Esophagus (tissue), 2 donors: ENCODE data around the gene WNT10A. TPM values are rescaled to one million over a fixed set of nuclear protein-coding genes. Genes with fewer than 3 reads are reported as not detected.

Experiments
- H3K27ac ChIP-seq, 2 donors: one replicate each; pipeline ENCODE4 v1.5.1; 2013; ENCODE audit warnings: low read depth in 2 of 2, mild to moderate bottlenecking in 2 of 2, inconsistent platforms in 1 of 2, low read length in 1 of 2, moderate library complexity in 1 of 2
- H3K27me3 ChIP-seq, 2 donors: one replicate each; pipeline ENCODE4 v1.6.1; 2013; ENCODE audit warnings: low read length in 2 of 2, control low read depth in 1 of 2, mild to moderate bottlenecking in 1 of 2; ENCODE audit not compliant: insufficient read depth in 2 of 2, control insufficient read depth in 1 of 2
- H3K36me3 ChIP-seq, 2 donors: one replicate each; pipeline ENCODE4 v1.6.1; 2013; ENCODE audit warnings: low read length in 1 of 2; ENCODE audit not compliant: control insufficient read depth in 2 of 2, insufficient read depth in 2 of 2
- H3K4me1 ChIP-seq, 2 donors: one replicate each; pipeline ENCODE4 v1.6.1; 2013; ENCODE audit warnings: low read length in 1 of 2; ENCODE audit not compliant: control insufficient read depth in 2 of 2, insufficient read depth in 2 of 2
- H3K4me3 ChIP-seq, 2 donors: one replicate each; pipeline ENCODE4 v1.5.1; 2013; ENCODE audit warnings: low read length in 2 of 2, mild to moderate bottlenecking in 2 of 2, low read depth in 1 of 2, moderate library complexity in 1 of 2
- H3K9me3 ChIP-seq, 2 donors: one replicate each; pipeline ENCODE4 v1.6.1; 2013; ENCODE audit warnings: mild to moderate bottlenecking in 2 of 2, low read depth in 1 of 2, low read length in 1 of 2, moderate library complexity in 1 of 2; ENCODE audit not compliant: control insufficient read depth in 2 of 2, insufficient read depth in 1 of 2
- WGBS, 2 donors: extraction: QIAGEN DNeasy Blood & Tissue Kit; methylation state at CpG; one replicate each; pipeline ENCODE4 v1.1.7; 2013; 5-methylcytosine and 5-hydroxymethylcytosine counted together
- polyA plus RNA-seq, 2 donors: library from polyadenylated mRNA; stranded (reverse); fragments of 200-250 nt; gene quantifications; one replicate each; pipeline ENCODE4 v1.2.3, GENCODE V29; 2013
- donor health status: healthy with polysubstance abuse.
- donor health status: Bipolar disorder and iron deficiency.

WNT10A gene
- polyA plus RNA-seq = 10 to 100 TPM in 1 of 2 donors, 1 to 10 TPM in 1; 9.6 to 13.7 TPM

GRCh38 chr2:218880102-218880858, at the start of gene WNT10A:
Gene WNT10A (plus strand): TSS chr2:218880852. CDS start chr2:218880996, 144 bp downstream.
- 1 to 2% methylated on average over 46 to 58 of the region's 58 CpGs for WGBS, 2 donors
- Histone ChIP-seq H3K4me1 (peaks cover 16 to 28% of the 10 kb centered on the region in 2 donors), H3K9me3 (no peaks in the 10 kb centered on the region), H3K27ac (peak within 1 kb of the TSS; percentile 71 to 82), H3K36me3 (no peaks in the 10 kb centered on the region), H3K4me3 (peak within 1 kb of the TSS; percentile 24 to 43), H3K27me3 (peaks cover 0 to 3% of the 10 kb centered on the region in 2 donors)

GRCh38 chr2:218831378-218831990, 49.2 kb upstream of the WNT10A start, which contains the start of gene PRKAG3:
Gene PRKAG3 (minus strand): TSS chr2:218831803.
- Histone ChIP-seq H3K9me3 (no peaks in the 10 kb centered on the region), H3K36me3 (no peaks in the 10 kb centered on the region), H3K4me3 (no peak within 1 kb of the TSS), H3K4me1 (peaks cover 7% of the 10 kb centered on the region in 2 donors), H3K27me3 (peaks cover 0 to 2% of the 10 kb centered on the region in 2 donors), H3K27ac (peak within 1 kb of the TSS in 1 of 2 donors; percentile 1)
- 72 to 74% methylated on average over 18 of the region's 18 CpGs for WGBS, 2 donors

GRCh38 chr2:218832081-218832480, 48.6 kb upstream of the WNT10A start:
- H3K27me3 ChIP-seq = peaks cover 0 to 2% of the 10 kb centered on the region in 2 donors

GRCh38 chr2:218832520-218832919, 48.1 kb upstream of the WNT10A start:
- peak overlapping the region in 1 of 2 donors; percentile 1 for H3K27ac ChIP-seq
- peaks cover 7% of the 10 kb centered on the region in 2 donors for H3K4me1 ChIP-seq
- H3K4me3 ChIP-seq = no peak overlapping the region
- H3K36me3 ChIP-seq = no peaks in the 10 kb centered on the region
- H3K9me3 ChIP-seq = no peaks in the 10 kb centered on the region
- WGBS, 2 donors = 70 to 75% methylated on average over 2 to 3 of the region's 3 CpGs
- H3K27me3 ChIP-seq = peaks cover 0 to 2% of the 10 kb centered on the region in 2 donors

More at GRCh38 chr2:218832081-218832480, 48.6 kb upstream of the WNT10A start:
- Histone ChIP-seq H3K27ac (peak overlapping the region in 1 of 2 donors; percentile 1), H3K4me1 (peaks cover 7% of the 10 kb centered on the region in 2 donors), H3K36me3 (no peaks in the 10 kb centered on the region), H3K9me3 (no peaks in the 10 kb centered on the region), H3K4me3 (no peak overlapping the region)
- 67 to 79% methylated on average over 3 of the region's 3 CpGs for WGBS, 2 donors

GRCh38 chr2:218833023-218833609, 47.5 kb upstream of the WNT10A start:
- no peaks in the 10 kb centered on the region for H3K9me3 ChIP-seq
- H3K27ac ChIP-seq = no peak overlapping the region
- WGBS, 2 donors = 73 to 77% methylated on average over 4 of the region's 4 CpGs
- H3K27me3 ChIP-seq = peaks cover 0 to 2% of the 10 kb centered on the region in 2 donors
- peaks cover 7% of the 10 kb centered on the region in 2 donors for H3K4me1 ChIP-seq
- no peaks in the 10 kb centered on the region for H3K36me3 ChIP-seq
- no peak overlapping the region for H3K4me3 ChIP-seq

- Histone ChIP-seq H3K27me3 (peaks cover 0 to 2% of the 10 kb centered on the region in 2 donors), H3K4me1 (peaks cover 7% of the 10 kb centered on the region in 2 donors), H3K27ac (no peak overlapping the region), H3K9me3 (no peaks in the 10 kb centered on the region), H3K4me3 (no peak overlapping the region), H3K36me3 (no peaks in the 10 kb centered on the region)
- 56 to 65% methylated on average over 4 of the region's 4 CpGs for WGBS, 2 donors
Measured at GRCh38 chr2:218834685-218835084, 46.0 kb upstream of the WNT10A start.

- WGBS, 2 donors = 77 to 91% methylated on average over 2 of the region's 2 CpGs
- Histone ChIP-seq H3K36me3 (no peaks in the 10 kb centered on the region), H3K4me1 (peaks cover 0 to 3% of the 10 kb centered on the region in 2 donors), H3K27ac (no peak overlapping the region), H3K27me3 (peaks cover 0 to 2% of the 10 kb centered on the region in 2 donors), H3K4me3 (no peak overlapping the region), H3K9me3 (no peaks in the 10 kb centered on the region)
Measured at GRCh38 chr2:218837495-218837894, 43.2 kb upstream of the WNT10A start.

- Histone ChIP-seq H3K4me3 (no peak overlapping the region), H3K27me3 (no peaks in the 10 kb centered on the region), H3K36me3 (no peaks in the 10 kb centered on the region), H3K27ac (no peak overlapping the region), H3K4me1 (no peaks in the 10 kb centered on the region), H3K9me3 (no peaks in the 10 kb centered on the region)
- 65 to 68% methylated on average over 4 of the region's 4 CpGs for WGBS, 2 donors
Measured at GRCh38 chr2:218839430-218839829, 41.2 kb upstream of the WNT10A start.

GRCh38 chr2:218839888-218840287, 40.8 kb upstream of the WNT10A start:
- Histone ChIP-seq H3K9me3 (no peaks in the 10 kb centered on the region), H3K27ac (no peak overlapping the region), H3K4me1 (no peaks in the 10 kb centered on the region), H3K36me3 (no peaks in the 10 kb centered on the region), H3K27me3 (no peaks in the 10 kb centered on the region), H3K4me3 (no peak overlapping the region)
- 87 to 89% methylated on average over 1 of the region's 1 CpG for WGBS, 2 donors
